ENCODE measurements around the gene PEX14.

The PEX14 gene

DNA sequence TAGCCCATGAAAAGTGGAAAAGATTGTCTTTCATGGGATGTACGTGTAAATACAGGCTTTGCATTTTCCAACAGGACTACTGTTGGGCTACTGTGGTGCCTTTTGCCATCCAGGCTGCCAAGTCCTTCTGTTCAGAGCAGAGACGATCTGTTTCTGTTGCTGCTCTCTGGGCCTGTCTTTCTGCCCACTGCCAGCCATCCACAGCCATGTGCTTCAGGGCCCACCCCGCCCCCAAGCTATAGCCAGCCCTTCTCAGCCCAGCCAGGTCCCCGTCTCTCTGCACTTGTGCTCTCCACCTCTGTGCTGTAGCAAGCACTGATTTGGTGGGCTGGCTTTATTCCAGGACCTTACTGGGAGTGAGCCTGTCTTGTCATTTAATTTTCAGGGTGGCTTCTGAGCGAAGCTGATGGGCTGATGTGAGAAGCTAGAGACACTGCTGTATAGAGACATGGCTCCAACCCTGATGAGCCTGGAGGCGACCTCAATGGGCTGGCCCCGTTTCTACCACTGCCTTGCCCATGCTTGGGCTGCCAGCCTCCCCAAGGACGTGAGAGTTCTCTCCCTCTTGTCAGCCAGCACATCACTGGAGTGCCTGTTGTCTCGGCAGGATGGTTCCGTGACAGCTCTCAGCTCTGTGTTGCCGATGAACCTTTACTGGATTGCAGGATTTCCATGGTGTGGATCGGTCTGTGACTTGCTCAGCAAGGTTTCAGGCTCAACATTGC is 137.8 kb downstream of the PEX14 start:
- no peak overlapping the region for H3K4me3 ChIP-seq (ENCODE audit: low read length)
- TF ChIP-seq, protein P1, sequence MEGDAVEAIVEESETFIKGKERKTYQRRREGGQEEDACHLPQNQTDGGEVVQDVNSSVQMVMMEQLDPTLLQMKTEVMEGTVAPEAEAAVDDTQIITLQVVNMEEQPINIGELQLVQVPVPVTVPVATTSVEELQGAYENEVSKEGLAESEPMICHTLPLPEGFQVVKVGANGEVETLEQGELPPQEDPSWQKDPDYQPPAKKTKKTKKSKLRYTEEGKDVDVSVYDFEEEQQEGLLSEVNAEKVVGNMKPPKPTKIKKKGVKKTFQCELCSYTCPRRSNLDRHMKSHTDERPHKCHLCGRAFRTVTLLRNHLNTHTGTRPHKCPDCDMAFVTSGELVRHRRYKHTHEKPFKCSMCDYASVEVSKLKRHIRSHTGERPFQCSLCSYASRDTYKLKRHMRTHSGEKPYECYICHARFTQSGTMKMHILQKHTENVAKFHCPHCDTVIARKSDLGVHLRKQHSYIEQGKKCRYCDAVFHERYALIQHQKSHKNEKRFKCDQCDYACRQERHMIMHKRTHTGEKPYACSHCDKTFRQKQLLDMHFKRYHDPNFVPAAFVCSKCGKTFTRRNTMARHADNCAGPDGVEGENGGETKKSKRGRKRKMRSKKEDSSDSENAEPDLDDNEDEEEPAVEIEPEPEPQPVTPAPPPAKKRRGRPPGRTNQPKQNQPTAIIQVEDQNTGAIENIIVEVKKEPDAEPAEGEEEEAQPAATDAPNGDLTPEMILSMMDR (conservative IDR thresholded peaks at IDR 0.05; ENCODE audit: low read depth, low read length) = no peak
- no peak for DNase-seq (ENCODE audit: low read depth)

DNA sequence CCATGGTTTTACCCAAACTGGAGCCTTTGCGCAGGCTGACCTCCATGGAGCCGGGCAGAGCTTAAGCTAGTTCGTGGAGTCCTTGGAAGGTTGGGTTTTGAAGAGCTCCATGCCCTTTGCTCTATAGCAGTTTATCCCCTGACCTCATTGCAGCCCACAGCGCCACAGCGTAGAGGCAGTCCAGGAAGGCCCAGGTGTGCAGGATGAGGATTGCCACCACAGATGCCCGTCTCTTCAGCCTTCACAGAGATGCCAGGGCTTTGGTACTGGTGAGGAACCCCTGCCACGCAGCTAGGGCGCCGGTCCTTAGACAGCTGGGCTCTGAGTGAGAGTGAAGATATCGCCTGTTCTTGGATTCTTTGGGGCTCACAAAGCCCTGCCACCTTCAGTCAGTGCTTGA is 138.6 kb downstream of the PEX14 start:
- TF ChIP-seq, protein P1 (conservative IDR thresholded peaks at IDR 0.05; ENCODE audit: low read depth, low read length) = no peak
- H3K4me3 ChIP-seq (ENCODE audit: low read length) = no peak overlapping the region
- DNase-seq (ENCODE audit: low read depth) = no peak

DNA sequence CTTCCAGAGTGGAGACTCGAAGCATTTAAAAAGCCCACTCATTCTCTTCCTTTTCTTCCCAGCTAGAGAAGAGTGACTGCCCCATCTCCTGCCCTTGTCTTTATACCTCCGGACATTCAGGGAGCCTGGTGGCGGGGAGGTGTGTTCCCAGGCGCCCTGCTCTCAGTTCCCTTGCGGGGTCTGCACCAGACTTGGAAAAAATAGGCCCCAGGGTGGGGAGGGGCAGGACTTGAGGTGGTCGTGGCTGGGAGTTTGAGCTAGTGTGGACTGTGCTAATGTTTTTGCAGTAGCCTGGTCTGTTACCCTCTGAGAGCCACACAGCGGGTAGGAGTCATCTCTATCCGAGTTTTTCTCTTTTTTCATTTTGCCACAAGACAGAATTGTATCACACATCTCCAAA is 139.1 kb downstream of the PEX14 start:
- TF ChIP-seq, protein P1 (conservative IDR thresholded peaks at IDR 0.05; ENCODE audit: low read depth, low read length) = no peak
- DNase-seq (ENCODE audit: low read depth) = no peak
- no peak overlapping the region for H3K4me3 ChIP-seq (ENCODE audit: low read length)

DNA sequence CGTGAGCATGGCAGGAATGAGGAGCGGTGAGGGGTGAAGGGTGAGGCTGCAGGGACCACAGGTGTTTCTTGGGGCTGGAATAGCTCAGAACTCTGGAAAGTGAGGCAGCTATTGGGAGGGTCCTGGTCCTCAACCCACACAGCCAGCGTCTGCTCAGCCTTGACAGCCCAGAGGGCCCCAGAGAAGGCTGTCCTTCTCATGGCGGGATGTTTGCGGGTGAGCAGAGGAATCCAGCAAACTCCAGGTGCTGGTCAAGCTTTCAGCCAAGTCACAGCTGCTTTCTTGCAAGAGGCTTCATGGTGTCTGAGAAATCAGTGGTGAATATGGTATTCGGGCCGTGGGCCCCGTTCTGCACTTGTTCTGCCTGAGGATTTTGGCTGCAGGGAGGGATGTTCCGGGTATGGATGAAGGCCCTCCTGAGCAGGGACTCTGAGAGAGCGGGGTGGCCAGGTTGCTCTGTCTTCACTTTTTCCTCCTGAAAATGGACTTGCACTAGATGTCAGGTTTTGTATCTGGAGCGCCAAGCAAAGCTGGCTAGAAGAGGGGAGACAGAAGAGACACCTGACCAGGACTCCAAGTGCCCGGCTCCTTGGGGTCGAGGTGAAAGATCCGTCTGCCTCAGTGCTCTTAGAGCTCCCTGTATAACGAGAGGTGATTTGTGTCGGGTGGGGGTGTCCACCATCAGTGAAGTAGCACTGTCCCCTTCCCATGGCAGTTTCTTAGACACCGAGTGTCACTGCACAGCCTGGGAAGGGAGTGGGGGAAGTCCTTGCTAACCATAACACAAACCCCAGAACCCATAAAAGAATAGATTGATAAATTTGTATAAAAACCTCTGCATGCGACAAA is 139.9 kb downstream of the PEX14 start:
- TF ChIP-seq, protein P1 (conservative IDR thresholded peaks at IDR 0.05; ENCODE audit: low read depth, low read length) = no peak
- no peak for DNase-seq (ENCODE audit: low read depth)
- H3K4me3 ChIP-seq (ENCODE audit: low read length) = no peak overlapping the region

DNA sequence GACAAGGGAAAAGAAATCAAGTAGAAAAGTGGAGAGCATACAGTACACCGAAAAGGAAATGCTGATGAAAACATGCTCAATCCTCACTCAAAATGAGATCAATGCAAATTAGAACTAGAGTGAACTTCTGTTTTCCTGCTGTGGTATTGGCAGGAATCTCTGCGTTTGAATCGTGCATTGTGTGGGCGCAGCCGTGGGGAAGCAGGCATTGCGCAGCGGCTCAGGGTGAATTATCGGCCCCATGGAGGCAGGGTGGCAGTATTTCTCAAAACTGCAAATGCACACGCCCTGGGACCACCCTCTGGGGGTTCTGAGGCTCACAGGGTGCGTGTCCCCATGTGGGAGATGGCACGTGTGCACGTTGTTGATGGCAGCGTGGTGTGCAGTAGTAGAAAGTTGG is 140.6 kb downstream of the PEX14 start:
- DNase-seq (ENCODE audit: low read depth) = no peak
- TF ChIP-seq, protein P1 (conservative IDR thresholded peaks at IDR 0.05; ENCODE audit: low read depth, low read length) = no peak
- H3K4me3 ChIP-seq (ENCODE audit: low read length) = no peak overlapping the region

DNA sequence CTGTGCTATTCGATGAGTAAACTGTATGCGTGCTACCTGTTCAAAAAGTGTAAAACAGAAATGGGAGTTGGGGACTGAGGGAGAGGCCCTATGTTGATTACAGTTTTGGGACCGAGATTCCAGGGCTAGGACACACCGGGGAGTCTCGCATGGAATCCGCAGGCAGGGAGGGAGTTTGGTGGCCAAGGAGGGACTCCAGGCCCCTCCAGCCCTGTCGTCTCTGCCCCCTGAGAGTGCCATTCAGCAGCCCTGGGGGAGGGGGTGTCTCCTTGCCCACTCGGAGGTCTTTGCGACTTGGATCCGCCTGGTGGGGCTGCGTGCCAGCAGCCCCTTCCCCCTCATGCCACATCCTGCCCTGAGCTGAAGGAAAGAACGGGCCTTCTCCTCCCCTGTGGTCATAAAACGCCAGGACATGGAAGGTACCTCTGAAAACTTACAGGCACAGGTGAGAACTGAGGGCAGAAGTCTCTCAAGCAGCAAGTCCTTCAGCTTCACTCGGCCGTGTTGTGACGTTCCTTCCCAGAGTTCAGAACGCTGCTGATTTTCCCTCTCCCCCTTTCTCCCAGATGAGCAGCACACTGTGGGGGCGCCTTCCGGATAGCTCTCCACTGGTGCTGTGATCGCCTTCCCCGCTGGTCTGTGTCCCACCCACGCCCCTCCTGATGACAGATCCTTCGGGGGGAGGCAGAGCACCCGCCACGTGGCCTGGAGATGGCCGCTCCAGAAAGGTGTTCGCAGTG is 141.4 kb downstream of the PEX14 start:
- TF ChIP-seq, protein P1 (conservative IDR thresholded peaks at IDR 0.05; ENCODE audit: low read depth, low read length) = no peak
- no peak overlapping the region for H3K4me3 ChIP-seq (ENCODE audit: low read length)
- no peak for DNase-seq (ENCODE audit: low read depth)
